Testis (tissue), 2 donors: ENCODE data around the gene NOL4L.

ENCODE experiments used
- CTCF ChIP-seq, 3 experiments: fragments of 450-650 bp in 2 of 3; fragments of 200-600 bp in 1 of 3; sonication (generic) in 1 of 3; IDR thresholded peaks; one replicate each; pipeline ENCODE4 v1.5.1; 2016 to 2019; ENCODE audit warnings: antibody characterized with exemption in 3 of 3, mild to moderate bottlenecking in 2 of 3, moderate library complexity in 1 of 3
- POLR2A ChIP-seq: fragments of 450-650 bp; IDR thresholded peaks from one replicate; pipeline ENCODE4 v1.6.1; 2017; ENCODE audit warnings: antibody characterized with exemption, mild to moderate bottlenecking, moderate library complexity

GRCh38 chr20:32438331-32438858, 146.7 kb downstream of the NOL4L start:
- TF ChIP-seq CTCF (IDR thresholded peaks at IDR 0.05) (no peak), POLR2A (no peak)
